ENCODE results near the gene ANKRD50.

GRCh38 chr4:124754681-124755080, 42.1 kb upstream of the ANKRD50 start:
- no peak for TF ChIP-seq CTCF (IDR thresholded peaks at IDR 0.05)
- no peak for TF ChIP-seq POLR2A (IDR thresholded peaks at IDR 0.05)

All from esophagus squamous epithelium (tissue), 4 donors.